Measurements from ENCODE around the gene LRCH1.
A peak's percentile ranks its signal among the peaks of the same experiment; 100 is the strongest.

Gene LRCH1

DNA sequence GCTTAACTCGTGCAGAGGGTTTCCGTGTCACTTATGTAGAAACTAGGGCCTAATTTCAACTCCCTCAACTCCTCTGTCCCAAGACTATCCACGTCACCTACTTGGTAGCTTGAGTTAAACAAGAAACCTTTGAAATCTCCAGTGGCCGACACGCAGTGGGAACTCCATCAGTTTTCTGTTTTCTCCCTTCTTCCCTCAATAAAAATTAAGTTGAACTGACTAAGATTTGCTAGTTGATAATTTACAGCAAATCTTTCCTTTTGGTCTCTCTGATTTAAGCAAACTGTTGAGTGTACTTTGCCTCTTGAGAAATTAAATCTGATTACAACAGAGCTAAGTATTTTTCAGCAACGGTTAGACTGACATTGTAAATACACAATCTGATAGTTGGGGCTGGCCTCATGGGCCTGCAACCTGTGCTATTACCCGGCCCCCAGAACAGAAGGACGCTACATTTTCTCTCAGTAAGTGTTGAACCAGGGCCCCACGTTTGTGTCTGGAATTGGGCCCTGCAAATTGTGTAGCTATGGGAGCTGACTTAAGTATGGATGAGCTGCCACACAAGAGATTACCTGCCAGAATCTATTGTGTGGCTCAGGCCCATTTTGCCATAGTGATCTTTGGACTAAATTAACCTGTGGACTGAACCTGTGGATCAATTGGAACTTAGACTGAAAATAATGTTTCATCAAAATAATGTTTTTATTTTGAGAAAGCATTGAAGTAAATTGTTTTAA is 244.7 kb downstream of the LRCH1 start:
- H3K4me3 ChIP-seq (ENCODE audit: low read depth, low read length): peak overlapping the region; percentile 75
- no peak for DNase-seq (ENCODE audit: low read depth)
- no peak for TF ChIP-seq CTCF (IDR thresholded peaks at IDR 0.05; ENCODE audit: control insufficient read depth, extremely low read depth, insufficient read depth)

- no peak for DNase-seq (ENCODE audit: low read depth)
- no peak for TF ChIP-seq CTCF (IDR thresholded peaks at IDR 0.05; ENCODE audit: control insufficient read depth, extremely low read depth, insufficient read depth)
- H3K4me3 ChIP-seq (ENCODE audit: low read depth, low read length): no peak overlapping the region
Measured at GRCh38 chr13:46799139-46799538, 246.2 kb downstream of the LRCH1 start.

GRCh38 chr13:46801858-46802257 is 248.9 kb downstream of the LRCH1 start:
- DNase-seq (ENCODE audit: low read depth): no peak
- TF ChIP-seq CTCF (IDR thresholded peaks at IDR 0.05; ENCODE audit: control insufficient read depth, extremely low read depth, insufficient read depth): no peak
- H3K4me3 ChIP-seq (ENCODE audit: low read depth, low read length): no peak overlapping the region

Data from LNCaP clone FGC (cell line).